Esophagus muscularis mucosa (tissue), 3 donors: ENCODE measurements around the gene ADD2.

Experiments used
- CTCF ChIP-seq, 3 experiments: fragments of 200-600 bp in 2 of 3; fragments of 450-650 bp in 1 of 3; sonication (generic) in 2 of 3; IDR thresholded peaks; one replicate each; pipeline ENCODE4 v1.5.1; 2017 to 2019; ENCODE audit warnings: antibody characterized with exemption in 3 of 3, mild to moderate bottlenecking in 2 of 3, moderate library complexity in 1 of 3
- POLR2A ChIP-seq: fragments of 450-650 bp; IDR thresholded peaks from one replicate; pipeline ENCODE4 v1.6.1; 2017; ENCODE audit warnings: antibody characterized with exemption, moderate library complexity, mild to moderate bottlenecking, low read depth
- POLR2AphosphoS5 ChIP-seq, 2 donors: sonication (generic); formaldehyde crosslinking; IDR thresholded peaks; one replicate each; pipeline ENCODE4 v1.6.1; 2017; ENCODE audit warnings: antibody characterized with exemption in 2 of 2

- TF ChIP-seq CTCF (IDR thresholded peaks at IDR 0.05): no peak
- TF ChIP-seq POLR2A: no peak
- no peak for TF ChIP-seq POLR2AphosphoS5 (IDR thresholded peaks at IDR 0.05)
Observed at GRCh38 chr2:70743068-70743467, 24.9 kb downstream of the ADD2 start.
